ENCODE results near the gene PALMD. TPM values are rescaled to one million over a fixed set of nuclear protein-coding genes. Genes with fewer than 3 reads are reported as not detected.

PALMD gene
- total RNA-seq, 1 donor from 2014 or later: not detected

- Mint-ChIP-seq H3K4me3 (no peak overlapping the region), H3K36me3 (ENCODE audit: low read depth) (no peaks in the 10 kb centered on the region), H3K4me1 (no peaks in the 10 kb centered on the region), H3K27me3 (peaks cover 17% of the 10 kb centered on the region), H3K27ac (no peak overlapping the region), H3K9me3 (no peaks in the 10 kb centered on the region)
- intact Hi-C loops (cut with micrococcal nuclease): no loop called here
- no peak for TF ChIP-seq CTCF (IDR thresholded peaks at IDR 0.05)
- no peak for ATAC-seq (ENCODE audit: low read depth)
- no peak for DNase-seq
- CTCF ChIA-PET: no interaction called here
- POLR2A ChIA-PET: no interaction called here
These were observed 51.7 kb downstream of the PALMD start for GRCh38 chr1:99697580-99697979.

GRCh38 chr1:99700020-99700419 is 54.1 kb downstream of the PALMD start:
- ChIA-PET POLR2A (no interaction called here), CTCF (no interaction called here)
- Mint-ChIP-seq H3K27ac (no peak overlapping the region), H3K27me3 (peaks cover 15% of the 10 kb centered on the region), H3K9me3 (no peaks in the 10 kb centered on the region), H3K4me1 (peaks cover 4% of the 10 kb centered on the region), H3K36me3 (ENCODE audit: low read depth) (no peaks in the 10 kb centered on the region), H3K4me3 (no peak overlapping the region)
- intact Hi-C loops (cut with micrococcal nuclease): no loop called here
- ATAC-seq (ENCODE audit: low read depth) (no peak), DNase-seq (no peak)
- no peak for TF ChIP-seq CTCF (IDR thresholded peaks at IDR 0.05)

GRCh38 chr1:99702221-99702620 is 56.3 kb downstream of the PALMD start:
- H3K9me3 Mint-ChIP-seq: no peaks in the 10 kb centered on the region
- TF ChIP-seq CTCF (IDR thresholded peaks at IDR 0.05): no peak
- H3K27me3 Mint-ChIP-seq: peaks cover 15% of the 10 kb centered on the region
- peaks cover 4% of the 10 kb centered on the region for H3K4me1 Mint-ChIP-seq
- ChIA-PET POLR2A (no interaction called here), CTCF (no interaction called here)
- DNase-seq (no peak), ATAC-seq (ENCODE audit: low read depth) (no peak)
- intact Hi-C loops (cut with micrococcal nuclease): no loop called here
- no peak overlapping the region for H3K4me3 Mint-ChIP-seq
- H3K27ac Mint-ChIP-seq: no peak overlapping the region
- H3K36me3 Mint-ChIP-seq (ENCODE audit: low read depth): no peaks in the 10 kb centered on the region

- peak overlapping the region; percentile 42 for H3K4me3 Mint-ChIP-seq
- no peaks in the 10 kb centered on the region for H3K36me3 Mint-ChIP-seq (ENCODE audit: low read depth)
- no peak overlapping the region for H3K27ac Mint-ChIP-seq
- intact Hi-C loops (cut with micrococcal nuclease): no loop called here
- ChIA-PET CTCF (interaction anchor here (1.6 kb wide), 1 partner anchor 18 kb away, joined by 3 read pairs; no protein-coding TSS in a partner anchor), POLR2A (no interaction called here)
- no peak for ATAC-seq (ENCODE audit: low read depth)
- peaks cover 4% of the 10 kb centered on the region for H3K4me1 Mint-ChIP-seq
- DNase-seq: no peak
- H3K27me3 Mint-ChIP-seq: peaks cover 10% of the 10 kb centered on the region
- no peaks in the 10 kb centered on the region for H3K9me3 Mint-ChIP-seq
- TF ChIP-seq CTCF (IDR thresholded peaks at IDR 0.05): no peak
These were observed 58.5 kb downstream of the PALMD start for GRCh38 chr1:99704356-99704816.

GRCh38 chr1:99705385-99705784 is 59.5 kb downstream of the PALMD start:
- Mint-ChIP-seq H3K9me3 (no peaks in the 10 kb centered on the region), H3K4me1 (peaks cover 4% of the 10 kb centered on the region), H3K36me3 (ENCODE audit: low read depth) (no peaks in the 10 kb centered on the region), H3K4me3 (no peak overlapping the region), H3K27me3 (peaks cover 10% of the 10 kb centered on the region), H3K27ac (no peak overlapping the region)
- ChIA-PET POLR2A (no interaction called here), CTCF (no interaction called here)
- TF ChIP-seq CTCF (IDR thresholded peaks at IDR 0.05): no peak
- intact Hi-C loops (cut with micrococcal nuclease): no loop called here
- DNase-seq: no peak
- no peak for ATAC-seq (ENCODE audit: low read depth)

Measured in activated B cell treated with CpG ODN at 0.5 μM for 24 hours (primary cell).